DMS 273 treated with DMSO at 0.1 percent for 48 hours (cell line): ENCODE measurements around the gene PPL.

Experiments
- DNase-seq: peaks from one replicate; lab custom pipeline; 2025; lab: John Stamatoyannopoulos, UW

PPL gene

DNA sequence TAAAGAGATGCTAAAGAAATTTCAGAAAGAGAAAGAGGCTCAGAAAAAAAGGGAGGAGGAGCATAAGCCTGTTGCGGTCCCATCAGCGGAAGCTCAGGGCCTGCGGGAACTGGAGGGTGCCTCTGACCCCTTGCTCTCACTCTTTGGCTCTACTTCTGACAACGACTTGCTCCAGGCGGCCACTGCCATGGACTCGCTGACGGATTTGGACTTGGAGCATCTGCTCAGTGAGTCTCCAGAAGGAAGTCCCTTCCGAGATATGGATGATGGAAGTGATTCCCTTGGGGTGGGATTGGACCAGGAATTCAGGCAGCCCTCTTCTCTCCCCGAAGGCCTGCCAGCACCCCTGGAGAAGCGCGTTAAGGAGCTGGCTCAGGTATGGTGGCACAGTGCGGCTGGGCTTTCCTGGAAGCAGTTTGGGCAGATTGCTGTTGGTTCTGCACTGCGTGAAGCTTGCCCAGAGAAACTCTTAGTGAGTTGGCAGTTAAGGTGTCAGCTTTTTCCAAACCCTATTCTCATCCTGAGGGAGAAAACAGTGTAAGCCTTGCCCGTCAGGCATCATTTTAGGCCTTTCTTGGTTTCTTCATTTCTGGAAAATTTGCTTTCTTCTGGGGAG lies 76.1 kb downstream of the PPL start:
- no peak for DNase-seq

GRCh38 chr16:4859900-4860255 lies 77.1 kb downstream of the PPL start:
- no peak for DNase-seq

DNA sequence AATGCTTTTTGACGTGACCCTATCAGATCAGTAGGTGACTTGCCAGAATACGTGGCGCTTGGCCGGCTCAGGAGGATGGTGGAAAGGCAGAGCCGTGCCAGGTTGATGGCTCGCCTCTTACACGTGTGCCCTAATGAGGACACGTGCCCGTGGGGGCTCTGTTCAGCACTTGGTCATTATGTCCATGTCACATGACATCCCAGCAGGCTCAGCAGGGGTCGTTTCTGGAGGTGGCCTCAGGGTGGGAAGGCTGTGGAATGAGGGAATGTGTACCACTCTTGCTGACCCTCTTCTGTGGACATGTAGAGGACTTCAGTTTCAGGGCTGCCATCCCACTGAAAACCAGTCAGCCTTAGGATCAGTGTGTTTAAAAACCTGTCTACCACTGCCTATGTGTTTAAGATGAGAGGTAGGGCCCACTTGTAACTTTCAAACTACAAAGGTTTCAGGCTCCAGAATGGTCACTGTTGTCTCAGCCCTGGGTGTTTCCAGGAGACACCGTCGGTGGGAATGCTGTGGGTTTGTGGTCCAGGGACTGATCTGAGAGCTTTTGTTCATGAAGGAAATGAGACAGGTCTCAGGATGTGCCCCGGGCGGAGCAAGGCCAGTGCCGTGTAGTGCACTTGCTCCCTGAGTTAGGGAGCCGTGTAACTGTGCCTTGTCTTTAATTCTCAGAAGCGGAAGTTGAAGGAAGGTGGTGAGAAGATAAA lies 77.6 kb downstream of the PPL start:
- no peak for DNase-seq

- no peak for DNase-seq
These were observed 81.1 kb downstream of the PPL start for GRCh38 chr16:4855804-4856203.

DNA sequence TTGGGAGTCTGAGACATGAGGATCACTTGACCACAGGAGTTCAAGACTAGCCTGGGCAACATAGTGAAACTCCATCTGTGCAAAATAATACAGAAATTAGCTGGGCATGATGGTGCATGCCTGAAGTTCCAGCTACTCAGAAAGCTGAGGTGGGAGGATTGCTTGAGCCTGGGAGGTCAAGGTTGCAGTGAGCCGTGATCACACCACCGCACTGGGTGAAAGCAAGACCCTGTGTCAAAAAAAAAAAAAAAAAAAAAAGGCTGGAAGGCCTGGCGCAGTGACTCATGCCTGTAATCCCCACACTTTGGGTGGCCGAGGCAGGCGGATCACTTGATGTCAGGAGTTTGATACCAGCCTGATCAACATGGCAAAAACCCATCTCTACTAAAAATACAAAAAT lies 81.6 kb downstream of the PPL start:
- no peak for DNase-seq

DNA sequence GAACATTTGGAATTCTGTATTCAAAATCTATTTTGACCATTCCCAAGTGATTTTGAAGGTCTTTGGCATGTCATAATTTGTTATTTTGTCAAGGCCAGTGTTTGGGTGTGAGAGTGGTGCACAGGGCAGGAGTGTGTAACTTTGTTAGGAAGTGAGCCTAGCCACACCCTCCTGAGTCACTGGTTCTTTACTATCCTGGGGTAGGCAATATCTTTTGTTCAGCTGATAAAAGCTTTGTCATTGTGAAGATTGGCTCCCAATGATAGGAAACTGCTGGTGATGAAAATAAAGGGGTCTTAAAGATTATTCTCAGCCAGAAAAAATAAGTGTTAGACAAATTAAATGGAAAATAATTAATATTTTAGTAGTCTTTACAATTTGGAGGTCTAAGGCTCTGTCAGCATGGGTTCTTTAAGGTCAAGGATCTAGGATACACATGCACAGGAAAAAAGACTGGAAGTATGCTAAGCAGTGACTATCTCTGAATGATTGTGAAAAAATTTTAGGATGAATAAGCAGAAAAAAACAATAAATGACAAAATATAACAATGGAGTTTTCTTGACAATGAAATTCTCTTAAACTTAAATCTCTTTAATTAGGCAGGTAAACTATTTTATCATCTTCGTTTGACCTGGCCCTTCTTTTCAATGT lies 84.6 kb downstream of the PPL start:
- DNase-seq, result no peak

GRCh38 chr16:4850211-4850610 lies 86.7 kb downstream of the PPL start:
- no peak for DNase-seq

GRCh38 chr16:4847774-4848587 lies 89.0 kb downstream of the PPL start:
- DNase-seq, result no peak

- DNase-seq, result peak; percentile 91
These were observed 89.8 kb downstream of the PPL start, which contains the start of the genes GLYR1 and UBN1 for GRCh38 chr16:4846901-4847773. GLYR1 (minus strand) TSS chr16:4847288; CDS start chr16:4847265, 23 bp downstream. UBN1 (plus strand) TSS chr16:4847481; CDS start chr16:4852918, 5,437 bp downstream.

DNA sequence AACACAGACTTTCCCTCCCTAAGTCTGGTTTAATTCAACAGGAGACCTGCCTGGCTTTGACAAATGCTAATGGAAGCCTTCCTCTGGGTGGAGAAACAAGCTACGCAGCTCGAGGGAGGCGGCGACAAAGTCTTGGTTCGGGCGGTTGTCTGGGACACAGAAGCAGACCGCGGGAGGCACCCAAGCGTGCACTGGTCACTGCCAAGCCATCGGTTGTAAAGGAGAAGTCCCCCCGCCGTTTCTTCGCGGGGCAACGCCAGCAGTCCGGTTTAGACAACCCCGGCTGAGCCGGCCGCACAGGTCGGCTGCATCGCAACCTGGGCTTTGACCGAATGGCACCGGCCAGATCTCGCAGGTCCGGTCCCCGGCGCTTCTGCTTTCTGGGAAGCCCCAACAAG lies 90.4 kb downstream of the PPL start:
- DNase-seq, result no peak

- no peak for DNase-seq
These were observed 96.0 kb downstream of the PPL start for GRCh38 chr16:4840984-4841383.

- no peak for DNase-seq
These were observed 97.0 kb downstream of the PPL start for GRCh38 chr16:4839942-4840341.

DNA sequence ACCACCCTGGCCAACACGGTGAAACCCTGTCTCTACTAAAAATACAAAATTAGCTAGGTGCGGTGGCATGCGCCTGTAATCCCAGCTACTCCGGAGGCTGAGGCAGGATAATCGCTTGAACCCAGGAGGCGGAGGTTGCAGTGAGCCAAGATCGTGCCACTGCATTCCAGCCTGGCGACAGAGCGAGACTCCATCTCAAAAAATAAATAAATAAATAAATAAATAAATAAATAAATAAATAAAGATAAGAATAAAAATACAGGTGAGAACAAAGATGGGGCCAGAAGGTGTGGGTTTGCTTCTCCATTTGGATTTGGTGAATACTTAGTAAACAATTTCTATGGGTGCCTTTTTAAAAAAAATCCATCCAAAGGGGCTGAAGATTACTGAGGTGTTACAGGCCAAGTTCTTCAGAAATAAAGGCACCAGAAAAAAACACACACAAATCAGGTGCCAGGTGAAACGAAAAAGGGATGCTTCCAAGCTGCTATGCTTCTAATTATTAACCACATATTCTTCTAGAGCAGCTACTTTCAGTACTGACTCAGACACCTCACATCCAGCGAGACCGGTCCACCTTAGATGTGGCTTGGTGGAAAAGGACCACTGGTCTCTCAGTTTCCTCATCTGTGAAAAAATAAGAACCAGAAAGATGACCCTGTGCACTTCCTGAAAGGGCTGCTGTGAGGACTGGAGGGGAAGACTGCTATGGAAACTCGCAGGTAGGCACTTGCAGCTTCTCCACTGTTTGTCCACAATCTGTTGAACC lies 99.0 kb downstream of the PPL start:
- no peak for DNase-seq

DNA sequence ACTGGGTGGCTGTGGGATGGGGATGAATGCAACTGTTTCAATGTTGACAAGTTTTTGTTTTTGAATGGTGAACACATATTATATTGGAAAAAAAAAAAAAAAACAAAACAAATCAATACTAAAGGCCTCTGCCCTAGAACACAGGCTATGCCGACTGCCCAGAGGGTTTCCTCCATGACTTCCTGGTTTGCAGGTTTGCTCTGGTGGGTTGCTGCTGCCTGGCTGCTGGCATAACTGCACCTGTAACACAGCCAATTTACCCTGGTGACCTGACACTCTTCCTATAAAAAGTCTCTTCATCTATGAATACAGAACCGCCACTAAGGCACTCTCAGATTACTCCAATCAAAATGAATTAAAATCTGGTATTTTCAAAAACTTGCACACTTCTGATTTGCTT lies 100.2 kb downstream of the PPL start:
- DNase-seq, result no peak

DNA sequence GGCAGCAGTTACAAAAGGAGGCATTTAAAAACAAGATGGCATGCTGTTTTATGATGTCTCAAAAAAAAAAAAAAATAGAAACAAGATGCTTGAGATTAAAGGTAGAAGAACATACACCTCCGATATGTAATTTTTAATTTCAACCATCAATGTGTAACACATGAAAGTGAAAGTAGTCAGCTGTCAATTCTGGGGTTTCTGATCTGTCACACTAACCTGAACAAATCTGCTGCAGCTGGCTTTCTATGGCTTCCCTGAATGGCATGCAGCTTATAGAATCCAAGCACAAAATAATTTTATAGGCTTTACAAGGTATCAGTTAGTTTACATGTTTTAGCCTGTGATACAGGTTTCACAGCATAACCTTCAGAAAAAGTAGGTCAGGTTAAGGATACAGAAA lies 103.4 kb downstream of the PPL start:
- DNase-seq, result no peak

DNA sequence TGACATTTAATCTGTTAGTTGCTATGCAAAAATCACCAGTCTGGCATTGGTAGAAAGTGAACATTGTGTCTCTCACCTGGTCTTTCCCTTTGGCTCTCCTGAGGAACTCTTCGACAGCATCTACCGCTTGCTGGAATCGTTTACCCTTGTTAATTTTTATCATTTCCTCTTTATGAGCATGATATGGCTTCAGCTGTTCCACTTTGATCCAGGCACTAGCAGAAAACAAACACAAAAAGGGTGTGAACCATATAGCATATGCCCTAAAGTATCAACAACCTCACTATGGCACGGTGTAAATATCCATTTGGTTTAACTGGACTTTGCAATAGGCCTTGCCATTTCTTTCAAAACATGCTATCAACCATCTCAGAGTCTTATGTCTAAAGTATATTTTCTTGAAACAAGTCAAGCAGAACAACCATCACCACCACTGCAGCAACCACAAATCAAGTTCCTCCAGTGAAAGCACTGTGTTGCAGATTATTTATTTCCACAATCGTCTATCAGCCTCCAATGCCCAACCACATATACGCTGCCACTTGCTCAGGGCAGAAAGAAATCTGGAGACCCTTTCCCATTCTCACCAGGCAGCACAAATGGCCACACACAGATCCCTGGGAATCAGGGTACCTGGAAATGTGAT lies 104.1 kb downstream of the PPL start:
- no peak for DNase-seq
